CD4-positive, alpha-beta T cell (primary cell): Measurements from ENCODE around the gene SLC38A1. TPM values are rescaled to one million over a fixed set of nuclear protein-coding genes. Genes with fewer than 3 reads are reported as not detected.

Experiments
- ATAC-seq: fragments of 200-7000 bp; cut with Tn5 transposase; one replicate; pipeline ENCODE4 v1.10.0; 2022; ENCODE audit warnings: mild to moderate bottlenecking; ENCODE audit not compliant: poor library complexity
- CTCF ChIA-PET: fragments of 350-600 bp; sonication (Branson Sonifier 250); formaldehyde crosslinking; loops from one replicate; lab custom pipeline; 2021; ENCODE audit warnings: antibody characterized with exemption, inconsistent platforms; lab: Charles Lee
- POLR2A ChIA-PET: fragments of 350-600 bp; sonication (Branson Sonifier 250); formaldehyde crosslinking; loops from one replicate; lab custom pipeline; 2021; ENCODE audit warnings: antibody characterized with exemption, inconsistent platforms; lab: Charles Lee
- DNase-seq, 14 experiments: peaks; one replicate each; pipeline ENCODE4 v3.0.0-alpha.2; 2013 to 2020; ENCODE audit warnings: mixed read lengths in 2 of 14
- H3K27ac ChIP-seq, 2 donors: one replicate each; pipeline versions ENCODE4 v1.5.1 to v1.7.0; 2013; ENCODE audit warnings: low read length in 2 of 2, low read depth in 1 of 2, mild to moderate bottlenecking in 1 of 2
- H3K27me3 ChIP-seq, 2 experiments: 1 replicate in 1 of 2; 2 replicates in 1 of 2; pipeline versions ENCODE4 v1.6.1 to v1.7.0; 2013; ENCODE audit warnings: low read length in 2 of 2, control low read depth in 1 of 2, mild to moderate bottlenecking in 1 of 2, moderate library complexity in 1 of 2; ENCODE audit not compliant: insufficient read depth in 2 of 2, control insufficient read depth in 1 of 2
- H3K36me3 ChIP-seq: one replicate; pipeline ENCODE4 v1.6.1; 2013; ENCODE audit warnings: low read length, control low read depth; ENCODE audit not compliant: insufficient read depth
- H3K4me1 ChIP-seq: one replicate; pipeline ENCODE4 v1.6.1; 2013; ENCODE audit warnings: low read length, control low read depth; ENCODE audit not compliant: insufficient read depth
- H3K4me3 ChIP-seq: one replicate; pipeline ENCODE4 v1.5.1; 2013; ENCODE audit warnings: mild to moderate bottlenecking, low read length, moderate library complexity
- H3K9me3 ChIP-seq, 2 experiments: 1 replicate in 1 of 2; 2 replicates in 1 of 2; pipeline versions ENCODE4 v1.6.1 to v1.7.0; 2013; ENCODE audit warnings: low read length in 2 of 2, mild to moderate bottlenecking in 2 of 2, control low read depth in 1 of 2, moderate library complexity in 1 of 2; ENCODE audit not compliant: control insufficient read depth in 1 of 2, insufficient read depth in 1 of 2
- H3K27ac Mint-ChIP-seq: one replicate; pipeline ENCODE4 v1.8.0; 2020; ENCODE audit warnings: mixed read lengths
- H3K27me3 Mint-ChIP-seq: one replicate; pipeline ENCODE4 v1.8.0; 2021; ENCODE audit warnings: mixed read lengths
- H3K36me3 Mint-ChIP-seq: one replicate; pipeline ENCODE4 v1.8.0; 2021; ENCODE audit warnings: low read depth, mixed read lengths
- H3K4me1 Mint-ChIP-seq: one replicate; pipeline ENCODE4 v1.8.0; 2021; ENCODE audit warnings: low read depth, mixed read lengths
- H3K4me3 Mint-ChIP-seq: one replicate; pipeline ENCODE4 v1.8.0; 2020; ENCODE audit warnings: mild to moderate bottlenecking, mixed read lengths
- H3K9me3 Mint-ChIP-seq: one replicate; pipeline ENCODE4 v1.8.0; 2020; ENCODE audit warnings: mixed read lengths
- CTCF ChIP-seq: fragments of 200-600 bp; IDR thresholded peaks from one replicate; pipeline ENCODE4 v1.8.0; 2022; ENCODE audit warnings: antibody characterized with exemption, mild to moderate bottlenecking
- intact Hi-C, 2 experiments: fragments of 100-400 bp; cut with DNase I in 1 of 2; cut with micrococcal nuclease in 1 of 2; formaldehyde crosslinking; loops; one replicate each; pipeline versions ENCODE4 v1.15.1 to v1.9.0; 2023 to 2025; cut with DNase I, micrococcal nuclease
- total RNA-seq, 174 experiments: library from RNA in 2 of 174; stranded (reverse) in 2 of 174; gene quantifications; one replicate each; pipeline ENCODE4 v1.2.3 and lab custom pipeline; 2021 to 2026

SLC38A1 gene
- total RNA-seq, 2 experiments from 2014 or later: 327 to 346 TPM

- Histone ChIP-seq H3K27me3 (no peaks in the 10 kb centered on the region), H3K4me3 (no peak overlapping the region), H3K4me1 (no peaks in the 10 kb centered on the region), H3K36me3 (no peaks in the 10 kb centered on the region), H3K9me3 (no peaks in the 10 kb centered on the region), H3K27ac (no peak overlapping the region)
- Mint-ChIP-seq H3K36me3 (no peaks in the 10 kb centered on the region), H3K4me1 (no peaks in the 10 kb centered on the region), H3K4me3 (no peak overlapping the region), H3K9me3 (no peaks in the 10 kb centered on the region), H3K27me3 (no peaks in the 10 kb centered on the region), H3K27ac (no peak overlapping the region)
- TF ChIP-seq CTCF: no peak
- intact Hi-C loops: no loop called here
- ChIA-PET CTCF (no interaction called here), POLR2A (no interaction called here)
- no peak for ATAC-seq
- no peak for DNase-seq
These were observed 135.1 kb downstream of the SLC38A1 start for GRCh38 chr12:46133751-46134150.

Other genes starting within 250 kb of the SLC38A1 start
- 100 to 1,000 TPM; 213 to 222 TPM for gene SLC38A2, start 103.7 kb upstream of the SLC38A1 start, total RNA-seq